T47D (cell line): ENCODE data around the gene TMCC1.
A peak's percentile ranks its signal among the peaks of the same experiment; 100 is the strongest.
"Not testable (repeated sequence)": the region's sequence is repeated elsewhere in the genome, so short reads cannot be mapped to it uniquely, and the experiment has no call there.

ENCODE experiments used
- DNase-seq, 2 experiments: peaks; one replicate each; pipeline versions ENCODE4 v3.0.0 to v3.0.0-alpha.2; 2011 to 2012; ENCODE audit warnings: low read depth in 1 of 2, low spot score in 1 of 2
- JUND ChIP-seq: IDR thresholded peaks from 2 replicates; pipeline ENCODE4 v1.6.1; 2012; ENCODE audit warnings: low read depth
- in situ Hi-C: cut with HindIII; loops from 2 replicates; pipeline ENCODE4 v1.10.0; 2016; ENCODE audit warnings: low sequenced_read_pairs, low pct_unique_long_range_greater_than_20kb

The TMCC1 gene

GRCh38 chr3:129840707-129841360, 52.7 kb downstream of the TMCC1 start:
- DNase-seq, result no peak
- in situ Hi-C loops, result no loop called here
- no peak for TF ChIP-seq JUND

- no peak for TF ChIP-seq JUND
- in situ Hi-C loops, result no loop called here
These were observed 55.4 kb downstream of the TMCC1 start for GRCh38 chr3:129838086-129838485.

GRCh38 chr3:129837065-129837642, 56.4 kb downstream of the TMCC1 start:
- TF ChIP-seq JUND, result no peak
- in situ Hi-C loops, result no loop called here
- DNase-seq, result no peak

More at GRCh38 chr3:129838086-129838485, 55.4 kb downstream of the TMCC1 start:
- no peak for DNase-seq

- DNase-seq, result no peak
- TF ChIP-seq JUND, result no peak
- in situ Hi-C loops, result no loop called here
These were observed 57.0 kb downstream of the TMCC1 start for GRCh38 chr3:129836381-129837064.

- in situ Hi-C loops, result no loop called here
- DNase-seq, result no peak
- TF ChIP-seq JUND, result no peak
These were observed 58.3 kb downstream of the TMCC1 start for GRCh38 chr3:129835198-129835597.

- in situ Hi-C loops, result no loop called here
- no peak for TF ChIP-seq JUND
- DNase-seq, result no peak
These were observed 58.9 kb downstream of the TMCC1 start for GRCh38 chr3:129834580-129834979.

GRCh38 chr3:129831942-129832341, 61.6 kb downstream of the TMCC1 start:
- DNase-seq, in situ Hi-C loops: not testable (repeated sequence)

- TF ChIP-seq JUND, result no peak
- in situ Hi-C loops, result no loop called here
- DNase-seq, result no peak
These were observed 62.0 kb downstream of the TMCC1 start for GRCh38 chr3:129831503-129831902.

- in situ Hi-C loops, result no loop called here
- peak; percentile 13 to 86 for DNase-seq
- no peak for TF ChIP-seq JUND
These were observed 63.9 kb downstream of the TMCC1 start for GRCh38 chr3:129829640-129830039.

- TF ChIP-seq JUND, result no peak
- in situ Hi-C loops, result no loop called here
These were observed 65.7 kb downstream of the TMCC1 start for GRCh38 chr3:129827765-129828164.

GRCh38 chr3:129824926-129825541, 68.5 kb downstream of the TMCC1 start:
- DNase-seq, result peak; percentile 9 to 78
- no peak for TF ChIP-seq JUND
- in situ Hi-C loops, result no loop called here

More at GRCh38 chr3:129827765-129828164, 65.7 kb downstream of the TMCC1 start:
- DNase-seq, result no peak

- TF ChIP-seq JUND, result no peak
- no peak for DNase-seq
- in situ Hi-C loops, result no loop called here
These were observed 70.8 kb downstream of the TMCC1 start for GRCh38 chr3:129822679-129823078.

- no peak for TF ChIP-seq JUND
- DNase-seq, result no peak
- in situ Hi-C loops, result no loop called here
These were observed 71.3 kb downstream of the TMCC1 start for GRCh38 chr3:129822241-129822640.
